ENCODE measurements around the gene NAGS.

Gene NAGS

DNA sequence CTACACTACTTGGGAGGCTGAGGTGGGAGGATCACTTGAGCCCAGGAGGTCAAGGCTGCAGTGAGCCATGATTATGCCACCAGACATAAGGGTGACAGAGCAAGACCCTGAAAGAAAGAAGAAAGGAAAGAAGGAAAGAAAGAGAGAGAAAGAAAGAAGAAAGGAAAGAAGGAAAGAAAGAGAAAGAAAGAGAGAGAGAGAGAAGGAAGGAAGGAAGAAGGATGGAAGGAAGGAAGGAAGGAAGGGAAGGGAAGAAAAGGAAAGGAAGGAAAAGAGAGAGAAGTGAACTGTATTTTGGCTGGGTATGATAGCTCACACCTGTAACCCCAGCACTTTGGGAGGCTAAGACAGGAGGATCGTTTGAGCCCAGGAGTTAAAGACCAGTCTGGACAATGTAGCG is 26.3 kb upstream of the NAGS start:
- no peak for TF ChIP-seq CTCF (IDR thresholded peaks at IDR 0.05; ENCODE audit: low read depth, low read length, missing control alignments)
- H3K4me3 ChIP-seq (replicated peaks; ENCODE audit: low read depth, low read length), result no peak overlapping the region
- no peak for DNase-seq (ENCODE audit: extremely low read depth, low read depth)

DNA sequence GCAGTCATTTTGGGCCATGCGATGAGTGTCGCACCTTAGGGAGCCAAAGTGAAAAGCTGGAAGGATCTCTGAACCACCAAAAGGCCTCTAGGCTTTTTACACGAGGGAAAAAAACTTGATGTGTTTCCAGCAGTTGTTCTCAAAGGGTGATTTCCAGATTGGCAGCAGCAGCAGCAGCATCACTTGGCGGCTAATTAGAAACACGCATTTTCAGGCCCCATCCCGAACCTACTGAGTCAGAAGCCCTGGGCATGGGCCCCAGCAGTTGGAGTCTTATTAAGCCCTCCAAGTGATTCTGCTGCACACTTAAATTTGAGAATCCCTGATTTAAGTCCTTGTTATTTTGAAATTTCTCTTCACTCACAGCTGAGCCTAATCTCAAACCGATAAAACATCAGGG is 25.4 kb upstream of the NAGS start:
- no peak for TF ChIP-seq CTCF (IDR thresholded peaks at IDR 0.05; ENCODE audit: low read depth, low read length, missing control alignments)
- H3K4me3 ChIP-seq (replicated peaks; ENCODE audit: low read depth, low read length), result no peak overlapping the region
- no peak for DNase-seq (ENCODE audit: extremely low read depth, low read depth)

GRCh38 chr17:43979671-43980070 is 24.8 kb upstream of the NAGS start:
- no peak for TF ChIP-seq CTCF (IDR thresholded peaks at IDR 0.05; ENCODE audit: low read depth, low read length, missing control alignments)
- no peak for DNase-seq (ENCODE audit: extremely low read depth, low read depth)
- H3K4me3 ChIP-seq (replicated peaks; ENCODE audit: low read depth, low read length), result no peak overlapping the region

- no peak for TF ChIP-seq CTCF (IDR thresholded peaks at IDR 0.05; ENCODE audit: low read depth, low read length, missing control alignments)
- DNase-seq (ENCODE audit: extremely low read depth, low read depth), result no peak
- H3K4me3 ChIP-seq (replicated peaks; ENCODE audit: low read depth, low read length), result no peak overlapping the region
Observed at GRCh38 chr17:43982171-43982570, 22.3 kb upstream of the NAGS start.

GRCh38 chr17:43983196-43983514 is 21.3 kb upstream of the NAGS start:
- no peak overlapping the region for H3K4me3 ChIP-seq (replicated peaks; ENCODE audit: low read depth, low read length)
- DNase-seq (ENCODE audit: extremely low read depth, low read depth), result no peak
- TF ChIP-seq CTCF (IDR thresholded peaks at IDR 0.05; ENCODE audit: low read depth, low read length, missing control alignments), result no peak

DNA sequence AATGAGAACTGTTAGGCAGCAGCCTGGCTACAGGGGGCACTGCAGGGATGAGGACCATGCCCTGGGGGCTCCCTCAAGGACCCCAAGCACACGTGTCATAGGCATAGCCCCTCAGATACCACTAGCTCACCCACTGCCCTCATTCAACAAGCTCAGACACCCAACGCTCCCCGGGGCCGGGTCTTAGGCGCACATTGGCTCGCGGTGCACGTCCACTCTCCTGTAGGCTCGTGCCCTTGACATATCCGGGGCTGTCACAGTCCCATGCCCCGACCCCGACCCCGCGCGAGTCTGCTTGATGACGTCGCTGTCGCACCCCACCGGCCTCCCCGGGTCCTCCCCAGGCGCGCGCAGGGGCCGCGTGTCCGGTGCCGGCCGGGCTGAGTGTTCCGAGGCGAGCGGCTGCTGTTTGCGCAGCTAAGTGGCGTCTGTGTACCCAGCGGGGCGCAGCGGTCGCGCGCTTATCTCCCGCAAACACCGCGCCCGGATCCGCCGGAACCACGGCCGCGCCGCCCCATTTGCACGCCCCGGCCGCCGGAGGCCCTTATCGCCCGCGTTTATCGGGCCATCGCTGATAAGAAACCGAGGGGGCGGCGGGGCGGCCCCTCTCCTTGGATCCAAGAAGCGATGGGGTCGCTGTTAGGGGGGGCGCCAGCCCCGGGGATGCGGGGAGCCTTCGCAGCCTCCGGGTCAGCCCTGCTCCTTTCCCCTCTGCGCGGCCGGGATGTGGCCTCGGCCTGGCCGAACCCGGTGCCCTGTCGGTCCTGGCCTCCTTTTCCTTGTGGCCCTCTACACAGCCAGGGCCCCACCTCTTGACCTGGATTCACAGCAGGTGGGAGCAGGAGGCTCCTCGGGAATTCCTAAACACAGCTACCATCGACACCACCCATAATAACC is 20.7 kb upstream of the NAGS start:
- peak; percentile 40 for TF ChIP-seq CTCF (IDR thresholded peaks at IDR 0.05; ENCODE audit: low read depth, low read length, missing control alignments)
- peak overlapping the region; percentile 38 for H3K4me3 ChIP-seq (replicated peaks; ENCODE audit: low read depth, low read length)
- DNase-seq (ENCODE audit: extremely low read depth, low read depth), result no peak

GRCh38 chr17:43984521-43984920 is 19.9 kb upstream of the NAGS start:
- no peak for DNase-seq (ENCODE audit: extremely low read depth, low read depth)
- peak overlapping the region; percentile 38; the same call in 1 of the 2 replicates for H3K4me3 ChIP-seq (replicated peaks; ENCODE audit: low read depth, low read length)
- TF ChIP-seq CTCF (IDR thresholded peaks at IDR 0.05; ENCODE audit: low read depth, low read length, missing control alignments), result no peak
